ENCODE results near the gene RUNX2. TPM values are rescaled to one million over a fixed set of nuclear protein-coding genes. Genes with fewer than 3 reads are reported as not detected.
A peak's percentile ranks its signal among the peaks of the same experiment; 100 is the strongest.

Gene RUNX2
- total and polyA plus RNA-seq, 8 donors, result 0.80 to 18.7 (median 2.7) TPM; not detected in 1

- intact Hi-C loops (cut with DNase I; ENCODE audit: low total_unique reads), result no loop called here
- no peaks in the 10 kb centered on the region for H3K36me3 ChIP-seq
- peaks cover 0 to 35% (median 9%) of the 10 kb centered on the region in 4 donors for H3K4me1 ChIP-seq
- TF ChIP-seq POLR2AphosphoS5 (IDR thresholded peaks at IDR 0.05) (no peak), CTCF (IDR thresholded peaks at IDR 0.05) (no peak), EP300 (IDR thresholded peaks at IDR 0.05) (no peak), POLR2A (IDR thresholded peaks at IDR 0.05) (no peak)
- no peak for DNase-seq
- H3K27me3 ChIP-seq, result peaks cover 0 to 5% (median 0%) of the 10 kb centered on the region in 3 donors
- H3K4me3 ChIP-seq, result no peak overlapping the region
- no peak overlapping the region for H3K27ac ChIP-seq
- no peaks in the 10 kb centered on the region for H3K9me3 ChIP-seq
- WGBS, 5 donors, result 77 to 86% (median 79%) methylated on average over 10 of the region's 10 CpGs
These were observed 103.4 kb downstream of the RUNX2 start for GRCh38 chr6:45431317-45432065.

- intact Hi-C loops (cut with DNase I; ENCODE audit: low total_unique reads), result no loop called here
- no peak overlapping the region for H3K4me3 ChIP-seq
- H3K27ac ChIP-seq, result peak overlapping the region in 2 of 5 donors; percentile 23 to 28
- TF ChIP-seq CTCF (IDR thresholded peaks at IDR 0.05), result no peak
- TF ChIP-seq EP300 (IDR thresholded peaks at IDR 0.05), result no peak
- no peak for TF ChIP-seq POLR2A (IDR thresholded peaks at IDR 0.05)
- no peak for TF ChIP-seq POLR2AphosphoS5 (IDR thresholded peaks at IDR 0.05)
- H3K27me3 ChIP-seq, result peaks cover 0 to 5% (median 0%) of the 10 kb centered on the region in 3 donors
- H3K9me3 ChIP-seq, result no peaks in the 10 kb centered on the region
- 6 to 10% (median 9%) methylated on average over 2 of the region's 2 CpGs for WGBS, 5 donors
- no peaks in the 10 kb centered on the region for H3K36me3 ChIP-seq
- peaks cover 0 to 47% (median 9%) of the 10 kb centered on the region in 4 donors for H3K4me1 ChIP-seq
- DNase-seq, result no peak
These were observed 104.8 kb downstream of the RUNX2 start for GRCh38 chr6:45432977-45433376.

- Histone ChIP-seq H3K4me3 (no peak overlapping the region), H3K4me1 (peaks cover 0 to 54% (median 9%) of the 10 kb centered on the region in 4 donors), H3K27me3 (peaks cover 0 to 5% (median 0%) of the 10 kb centered on the region in 3 donors), H3K36me3 (no peaks in the 10 kb centered on the region), H3K27ac (peak overlapping the region in 2 of 5 donors; percentile 23 to 28), H3K9me3 (no peaks in the 10 kb centered on the region)
- 25 to 40% (median 32%) methylated on average over 2 of the region's 2 CpGs for WGBS, 5 donors
- intact Hi-C loops (cut with DNase I; ENCODE audit: low total_unique reads), result no loop called here
- no peak for DNase-seq
- TF ChIP-seq POLR2A (IDR thresholded peaks at IDR 0.05) (no peak), CTCF (IDR thresholded peaks at IDR 0.05) (no peak), EP300 (IDR thresholded peaks at IDR 0.05) (no peak), POLR2AphosphoS5 (IDR thresholded peaks at IDR 0.05) (no peak)
These were observed 105.6 kb downstream of the RUNX2 start for GRCh38 chr6:45433533-45434380.

- Histone ChIP-seq H3K4me1 (peaks cover 0 to 59% (median 9%) of the 10 kb centered on the region in 4 donors), H3K4me3 (no peak overlapping the region), H3K27me3 (peaks cover 0 to 5% (median 0%) of the 10 kb centered on the region in 3 donors), H3K27ac (peak overlapping the region in 2 of 5 donors; percentile 23 to 28), H3K36me3 (no peaks in the 10 kb centered on the region), H3K9me3 (no peaks in the 10 kb centered on the region)
- no peak for DNase-seq
- intact Hi-C loops (cut with DNase I; ENCODE audit: low total_unique reads), result no loop called here
- TF ChIP-seq EP300 (IDR thresholded peaks at IDR 0.05) (no peak), POLR2A (IDR thresholded peaks at IDR 0.05) (no peak), POLR2AphosphoS5 (IDR thresholded peaks at IDR 0.05) (no peak)
These were observed 106.2 kb downstream of the RUNX2 start for GRCh38 chr6:45434381-45434700.

Measured in stomach (tissue), 9 donors.